Type B pancreatic cell (in vitro differentiated cells): ENCODE results near the gene GPC6. TPM values are rescaled to one million over a fixed set of nuclear protein-coding genes. Genes with fewer than 3 reads are reported as not detected.

Experiments used
- DNase-seq: peaks from one replicate; pipeline ENCODE4 v3.0.0; 2021; ENCODE audit warnings: mixed read lengths; ENCODE audit not compliant: unreplicated experiment; ENCODE audit errors: extremely low spot score
- H3K27ac Mint-ChIP-seq: 2 replicates; pipeline ENCODE4 v1.8.0; 2021; ENCODE audit warnings: mild to moderate bottlenecking, mixed read lengths
- H3K27me3 Mint-ChIP-seq: 2 replicates; pipeline ENCODE4 v1.8.0; 2021; ENCODE audit warnings: mixed read lengths
- H3K36me3 Mint-ChIP-seq: 2 replicates; pipeline ENCODE4 v1.8.0; 2021; ENCODE audit warnings: mixed read lengths
- H3K4me1 Mint-ChIP-seq: one replicate; pipeline ENCODE4 v1.8.0; 2021; ENCODE audit warnings: mixed read lengths; ENCODE audit not compliant: unreplicated experiment
- H3K4me3 Mint-ChIP-seq: 2 replicates; pipeline ENCODE4 v1.8.0; 2021; ENCODE audit warnings: mild to moderate bottlenecking, mixed read lengths
- H3K9me3 Mint-ChIP-seq: 2 replicates; pipeline ENCODE4 v1.8.0; 2021; ENCODE audit warnings: mixed read lengths
- CTCF ChIP-seq: fragments of 200-600 bp; sonication (generic); conservative IDR thresholded peaks from 2 replicates; pipeline ENCODE4 v1.5.0; 2021; ENCODE audit warnings: antibody characterized with exemption, mild to moderate bottlenecking
- total RNA-seq: library from RNA; stranded (reverse); gene quantifications from 2 replicates; pipeline ENCODE4 v1.2.1, GENCODE V29; 2021; ENCODE audit warnings: low replicate concordance

The GPC6 gene
- total RNA-seq, 1 donor from 2014 or later, result 30.5 TPM

- DNase-seq, result no peak
- Mint-ChIP-seq H3K27me3 (no peaks in the 10 kb centered on the region), H3K27ac (no peak overlapping the region), H3K4me3 (no peak overlapping the region), H3K4me1 (peaks cover 5% of the 10 kb centered on the region), H3K9me3 (no peaks in the 10 kb centered on the region), H3K36me3 (peaks cover 5% of the 10 kb centered on the region)
- TF ChIP-seq CTCF, result no peak
Observed at GRCh38 chr13:94090773-94091480, 864.3 kb downstream of the GPC6 start.

GRCh38 chr13:94093652-94094315 lies 867.2 kb downstream of the GPC6 start:
- Mint-ChIP-seq H3K27ac (no peak overlapping the region), H3K36me3 (peaks cover 5% of the 10 kb centered on the region), H3K9me3 (no peaks in the 10 kb centered on the region), H3K4me3 (no peak overlapping the region), H3K27me3 (no peaks in the 10 kb centered on the region), H3K4me1 (no peaks in the 10 kb centered on the region)
- TF ChIP-seq CTCF, result no peak
- DNase-seq, result no peak

- peaks cover 14% of the 10 kb centered on the region for H3K4me1 Mint-ChIP-seq
- no peak overlapping the region for H3K4me3 Mint-ChIP-seq
- DNase-seq, result no peak
- H3K27me3 Mint-ChIP-seq, result no peaks in the 10 kb centered on the region
- TF ChIP-seq CTCF, result no peak
- no peaks in the 10 kb centered on the region for H3K36me3 Mint-ChIP-seq
- H3K9me3 Mint-ChIP-seq, result peaks cover 4% of the 10 kb centered on the region
- no peak overlapping the region for H3K27ac Mint-ChIP-seq
Observed at GRCh38 chr13:94109715-94110374, 883.2 kb downstream of the GPC6 start.

GRCh38 chr13:94112227-94112626 lies 885.6 kb downstream of the GPC6 start:
- Mint-ChIP-seq H3K36me3 (no peaks in the 10 kb centered on the region), H3K9me3 (no peaks in the 10 kb centered on the region), H3K4me3 (no peak overlapping the region), H3K4me1 (peaks cover 14% of the 10 kb centered on the region), H3K27ac (no peak overlapping the region), H3K27me3 (no peaks in the 10 kb centered on the region)
- no peak for TF ChIP-seq CTCF
- DNase-seq, result no peak

- Mint-ChIP-seq H3K4me3 (no peak overlapping the region), H3K27me3 (no peaks in the 10 kb centered on the region), H3K9me3 (no peaks in the 10 kb centered on the region), H3K4me1 (peaks cover 14% of the 10 kb centered on the region), H3K27ac (no peak overlapping the region), H3K36me3 (no peaks in the 10 kb centered on the region)
- no peak for DNase-seq
- no peak for TF ChIP-seq CTCF
Observed at GRCh38 chr13:94112731-94113130, 886.1 kb downstream of the GPC6 start.
